ENCODE data around the gene CBX5.
A peak's percentile ranks its signal among the peaks of the same experiment; 100 is the strongest.
"Not testable (repeated sequence)": the region's sequence is repeated elsewhere in the genome, so short reads cannot be mapped to it uniquely, and the experiment has no call there.

The CBX5 gene

DNA sequence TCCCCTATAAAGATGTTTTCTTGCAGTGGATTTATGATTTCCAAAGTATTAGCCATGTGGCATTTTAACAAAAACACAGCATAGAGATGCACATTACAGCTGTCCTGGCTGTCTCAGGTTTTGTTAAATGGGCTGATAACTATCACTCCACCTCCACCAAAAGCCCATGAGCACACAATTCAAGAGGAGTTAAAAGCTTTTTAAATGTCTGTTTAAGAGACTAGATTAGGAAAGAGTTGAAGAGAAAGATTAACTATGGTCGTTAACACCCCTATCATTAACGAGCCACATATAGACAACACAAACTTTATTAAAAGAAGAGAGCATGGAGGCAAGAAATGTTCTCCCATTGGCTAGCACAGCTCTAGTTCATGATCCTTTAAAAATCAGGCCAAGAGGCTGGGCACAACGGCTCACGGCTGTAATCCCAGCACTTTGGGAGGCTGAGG, 14.5 kb downstream of the CBX5 start:
- DNase-seq (ENCODE audit: low read depth, low spot score): no peak

DNA sequence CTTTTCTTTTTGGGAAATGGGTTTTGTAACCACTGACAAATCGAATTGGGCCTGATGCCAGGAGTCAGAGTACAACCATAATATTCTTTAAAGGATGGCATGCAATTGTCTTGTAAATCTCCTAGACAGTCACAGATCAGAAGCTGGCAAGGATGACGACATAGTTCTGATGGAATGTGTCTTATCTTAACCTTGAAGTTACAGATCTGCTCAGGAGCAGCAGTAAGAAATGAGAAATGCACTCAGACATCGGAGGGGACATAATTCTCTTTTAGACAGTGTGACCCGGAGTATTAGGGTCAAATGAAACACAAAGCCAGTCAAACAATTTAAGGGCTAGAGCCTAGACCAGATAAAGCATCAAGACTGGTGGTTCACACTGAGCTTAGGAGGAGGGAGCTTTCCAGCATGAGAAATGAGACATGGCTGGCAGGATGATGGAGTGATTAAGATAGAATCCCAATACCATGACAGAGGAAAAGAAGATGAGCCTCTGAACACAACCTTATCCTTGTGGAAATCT, 17.5 kb downstream of the CBX5 start:
- no peak for DNase-seq (ENCODE audit: low read depth, low spot score)

DNA sequence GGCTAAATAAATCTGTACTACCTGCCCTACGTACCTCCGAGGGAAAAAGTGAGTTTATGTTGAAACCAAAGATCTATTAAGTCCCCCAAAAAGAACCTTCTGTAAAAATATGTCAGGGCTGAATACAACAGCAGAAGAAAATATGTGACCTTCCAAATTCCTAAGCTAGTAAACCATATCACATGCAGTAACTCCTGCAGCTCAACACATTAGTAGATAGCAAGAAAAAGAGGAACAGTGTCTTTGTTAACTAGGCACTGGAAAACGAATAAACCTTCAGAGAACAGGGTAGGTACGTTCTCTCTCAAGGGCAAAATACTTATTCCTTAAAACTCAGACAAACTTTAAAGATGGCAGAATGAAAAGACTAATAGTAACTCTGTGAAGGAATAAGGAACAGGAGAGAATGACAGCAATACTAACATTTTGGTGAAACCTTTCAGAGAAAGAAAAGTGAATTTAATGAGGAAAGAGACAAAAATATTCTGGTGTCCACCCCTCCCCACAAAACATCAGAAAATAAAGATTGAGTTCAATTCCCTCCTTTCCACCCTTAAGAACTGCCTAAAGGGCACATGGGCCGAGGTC, 18.0 kb downstream of the CBX5 start:
- DNase-seq (ENCODE audit: low read depth, low spot score): no peak

DNA sequence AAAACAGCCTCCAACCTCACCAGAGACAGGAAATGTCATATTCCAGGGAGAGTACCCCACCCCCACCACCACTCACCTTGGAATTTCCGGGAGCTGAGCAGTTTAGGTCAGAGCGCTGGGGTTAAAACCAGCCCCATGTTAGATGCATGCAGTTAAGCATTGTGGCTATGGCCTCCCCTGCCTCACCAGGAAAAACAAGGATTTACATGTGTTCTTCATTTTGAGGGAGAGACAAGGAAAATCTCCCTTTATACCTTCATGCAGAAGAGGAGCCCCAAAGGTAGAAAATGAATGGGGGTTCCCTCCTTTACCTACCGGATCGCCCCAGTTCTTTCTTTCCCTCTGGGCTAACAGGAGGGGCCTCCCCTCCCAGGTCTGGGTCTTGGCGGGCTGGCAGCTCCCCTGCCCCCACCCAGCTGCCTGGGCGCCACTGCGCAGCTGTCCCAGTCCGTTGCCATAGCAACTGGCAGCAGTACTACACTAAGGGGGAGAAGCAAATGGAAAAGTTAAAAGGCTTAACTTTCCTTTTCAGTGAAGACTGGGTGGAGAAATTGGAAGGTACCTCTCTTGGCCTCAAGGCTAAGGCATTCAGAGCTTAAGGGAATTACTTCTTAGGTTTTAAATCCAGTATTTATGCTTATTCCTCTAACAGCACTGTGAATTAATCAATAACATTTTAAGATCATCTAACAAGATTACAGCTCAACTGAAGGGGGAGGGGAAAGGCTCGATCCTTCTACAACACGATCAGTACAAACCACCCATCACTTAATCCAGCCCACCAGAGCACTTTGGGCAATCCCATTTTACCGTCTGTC, 20.5 kb downstream of the CBX5 start:
- DNase-seq (ENCODE audit: low read depth, low spot score): peak; percentile 14

DNA sequence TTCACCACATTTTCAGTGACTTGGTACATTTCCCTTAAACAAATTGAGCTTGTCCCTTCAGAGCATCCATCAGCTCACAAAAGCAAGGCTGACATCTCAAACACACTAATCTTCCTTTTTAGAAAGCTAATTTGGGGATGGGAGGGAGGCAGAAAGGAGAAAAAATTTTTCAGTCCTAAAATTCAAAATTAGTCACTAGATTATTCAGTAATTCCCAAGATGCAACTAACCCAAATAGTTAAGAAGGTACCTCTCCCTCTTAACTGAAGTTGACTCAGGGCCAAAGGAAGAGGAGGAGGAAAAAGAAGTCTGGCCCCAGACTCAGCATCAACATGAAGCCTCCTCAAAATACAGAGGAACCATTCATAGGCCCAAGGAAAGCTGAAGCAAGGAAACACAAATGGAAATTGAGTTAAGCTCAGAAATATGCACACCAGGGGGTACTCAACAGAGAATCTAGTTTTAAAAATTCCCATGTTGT, 21.7 kb downstream of the CBX5 start:
- no peak for DNase-seq (ENCODE audit: low read depth, low spot score)

DNA sequence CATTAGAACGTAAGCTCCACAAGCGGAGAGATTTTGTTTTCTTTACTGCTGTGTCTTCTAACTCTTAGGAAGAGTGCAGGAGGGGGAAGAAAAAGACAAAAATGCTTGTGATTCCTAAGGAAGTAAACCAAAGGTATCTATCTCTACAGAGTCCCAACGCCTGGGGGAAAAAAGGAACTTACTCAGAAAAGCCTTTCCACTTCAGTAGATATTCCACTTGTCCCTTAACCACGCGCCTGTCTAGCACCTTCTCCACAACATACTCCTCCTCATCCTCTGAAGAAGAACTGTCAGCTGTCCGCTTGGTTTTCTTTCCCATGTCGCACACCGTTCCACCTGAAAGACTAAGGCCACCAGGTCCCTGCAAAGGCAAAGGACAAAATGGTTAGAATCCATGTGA, 22.6 kb downstream of the CBX5 start:
- DNase-seq (ENCODE audit: low read depth, low spot score): no peak

DNA sequence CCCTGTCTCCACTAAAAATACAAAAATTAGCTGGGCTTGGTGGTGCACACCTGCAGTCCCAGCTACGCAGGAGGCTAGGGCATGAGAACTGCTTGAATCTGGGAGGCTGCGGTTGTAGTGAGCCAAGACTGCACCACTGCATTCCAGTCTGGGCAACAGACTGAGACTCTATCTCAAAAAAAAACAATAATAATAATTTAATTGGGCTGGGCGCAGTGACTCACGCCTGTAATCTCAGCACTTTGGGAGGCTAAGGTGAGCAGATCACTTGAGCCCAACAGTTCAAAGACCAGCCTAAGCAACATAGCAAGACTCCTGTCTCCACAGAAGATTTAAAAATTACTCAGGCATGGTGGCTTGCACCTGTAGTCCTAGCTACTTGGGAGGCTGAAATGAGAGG, 26.7 kb downstream of the CBX5 start:
- no peak for DNase-seq (ENCODE audit: low read depth, low spot score)

DNA sequence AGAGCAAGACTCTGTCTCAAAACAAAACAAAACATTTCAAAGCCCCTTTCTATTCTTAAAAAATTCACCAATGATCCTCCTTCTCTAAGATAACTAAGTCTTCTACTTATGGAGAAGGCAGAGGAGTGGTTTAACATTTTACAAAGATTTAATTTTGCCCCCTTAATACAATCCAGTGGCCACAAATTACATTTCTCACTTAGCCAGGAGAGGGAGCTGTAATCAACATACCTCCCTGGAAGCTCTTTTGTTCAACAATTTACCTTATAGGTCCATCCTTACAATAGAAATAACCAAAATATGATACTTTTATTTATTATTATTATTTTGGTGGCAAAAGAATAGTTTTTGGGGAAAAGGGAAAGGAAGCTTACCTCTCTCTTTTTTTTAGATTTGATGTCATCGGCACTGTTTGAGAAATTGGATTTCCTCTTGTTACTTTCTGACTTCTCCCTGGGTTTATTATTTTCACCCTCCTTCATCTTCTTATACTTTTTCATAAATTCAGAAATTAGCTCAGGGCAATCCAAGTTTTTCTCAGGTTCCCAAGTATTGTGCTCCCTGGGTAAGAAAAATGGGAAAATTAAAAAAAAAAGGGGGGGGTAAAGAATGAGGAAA, 28.1 kb downstream of the CBX5 start:
- no peak for DNase-seq (ENCODE audit: low read depth, low spot score)

DNA sequence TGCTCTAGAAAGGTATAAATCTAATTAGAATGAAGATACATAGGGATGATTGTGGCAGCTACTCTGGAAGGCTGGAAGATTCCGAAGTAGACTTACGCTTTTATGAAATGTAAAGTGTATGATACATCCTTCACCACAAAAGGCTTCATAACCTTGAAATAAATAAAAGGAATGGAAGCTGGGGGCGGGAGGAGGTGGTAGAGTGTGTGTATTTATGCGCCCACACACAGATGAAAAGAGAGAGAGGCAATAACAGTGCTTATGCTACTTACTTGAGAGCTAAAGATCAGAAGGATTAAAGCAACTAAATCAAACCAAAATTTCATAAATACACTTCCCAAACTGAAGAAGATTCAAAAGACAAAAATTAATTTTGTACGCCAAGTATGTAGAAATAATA, 30.4 kb downstream of the CBX5 start:
- DNase-seq (ENCODE audit: low read depth, low spot score): no peak

DNA sequence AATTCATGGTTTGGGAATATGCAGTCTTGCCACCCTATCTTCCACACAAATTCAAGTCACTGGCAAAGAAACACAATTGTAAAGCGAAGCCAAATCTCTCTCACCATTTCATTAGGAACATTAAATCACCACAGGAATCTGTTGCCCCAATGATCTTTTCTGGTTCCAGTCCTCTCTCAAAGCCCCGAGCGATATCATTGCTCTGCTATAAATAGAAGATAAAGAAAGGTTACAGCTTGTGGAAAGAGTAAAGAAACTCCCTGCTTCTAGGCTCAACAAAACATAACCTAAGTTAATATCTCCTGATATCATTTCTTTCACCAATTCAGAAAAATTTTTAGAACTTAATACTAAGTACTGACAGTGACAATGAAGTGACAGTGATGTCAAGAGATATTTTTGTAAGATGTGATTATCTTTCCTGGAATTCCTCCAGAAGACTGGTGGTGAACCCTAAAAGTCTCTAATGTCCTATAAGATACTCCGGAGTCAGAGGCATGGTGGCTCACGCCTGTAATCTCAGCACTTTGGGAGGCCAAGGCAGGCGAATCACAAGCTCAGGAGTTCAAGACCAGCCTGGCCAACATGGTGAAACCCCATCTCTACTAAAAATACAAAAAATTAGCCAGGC, 33.8 kb downstream of the CBX5 start:
- DNase-seq (ENCODE audit: low read depth, low spot score): no peak

DNA sequence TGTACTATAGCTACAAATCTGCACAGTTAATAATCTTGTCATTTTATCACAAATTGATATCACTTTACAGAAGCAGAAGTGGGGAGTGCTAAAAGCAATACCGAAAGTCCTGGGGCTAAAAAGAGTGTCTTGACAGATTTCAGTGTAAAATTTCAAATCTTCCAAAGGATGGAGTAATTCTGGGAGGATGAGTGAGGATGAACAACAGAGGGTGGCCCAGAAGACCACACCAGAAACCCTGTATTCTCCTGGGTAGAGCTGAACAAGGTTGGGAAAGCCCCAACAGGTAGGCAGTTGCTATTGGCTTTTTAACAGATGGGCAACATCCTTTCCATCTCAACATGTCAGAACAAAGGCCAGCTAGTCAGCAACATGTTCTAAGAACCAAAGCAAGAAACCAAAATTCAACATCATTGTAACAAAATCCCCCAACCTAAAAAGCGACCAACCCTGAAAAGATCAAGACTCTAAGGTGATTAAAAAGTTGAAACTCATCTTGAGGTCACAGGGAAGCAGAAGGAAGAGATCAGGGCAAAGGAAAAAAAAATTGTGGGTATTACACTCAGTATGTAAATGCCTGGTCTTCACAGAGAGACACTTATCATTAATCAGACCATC, 38.8 kb downstream of the CBX5 start:
- no peak for DNase-seq (ENCODE audit: low read depth, low spot score)

DNA sequence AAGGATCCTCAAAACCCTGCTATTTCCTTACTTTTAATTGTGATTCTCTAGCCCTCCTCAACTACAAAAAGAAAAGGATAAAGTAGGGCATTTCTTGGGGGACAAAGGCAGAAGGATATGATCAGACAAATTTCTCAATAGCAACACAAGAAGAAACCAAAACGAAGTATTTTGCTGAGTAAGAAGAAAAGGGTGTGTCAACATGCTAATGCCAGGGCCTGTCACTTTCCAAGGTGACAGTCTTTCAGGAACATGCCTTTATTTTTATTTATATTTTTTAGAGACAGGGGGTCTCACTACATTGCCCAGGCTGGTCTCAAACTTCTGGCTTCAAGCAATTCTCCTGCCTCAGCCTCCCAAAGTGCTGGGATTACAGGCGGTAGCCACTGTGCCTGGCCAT, 39.8 kb downstream of the CBX5 start:
- no peak for DNase-seq (ENCODE audit: low read depth, low spot score)

DNA sequence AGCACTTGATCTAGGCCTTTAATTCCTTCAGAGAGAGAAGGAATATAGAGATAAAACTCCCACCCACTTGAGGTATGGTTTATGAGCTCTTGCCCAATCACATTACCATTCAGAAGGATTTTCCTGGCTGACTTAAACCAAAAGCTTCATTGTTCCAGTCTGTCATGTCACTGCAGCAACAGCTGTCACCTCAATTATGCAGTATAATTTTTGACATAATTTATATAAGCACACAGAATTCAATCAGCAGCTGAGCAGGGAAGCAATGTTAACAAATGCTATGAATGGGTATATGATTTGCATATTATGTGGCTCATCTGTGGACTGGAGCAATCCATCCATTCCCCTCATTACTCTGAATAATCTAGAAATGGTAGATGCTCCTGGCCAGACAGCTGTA, 40.3 kb downstream of the CBX5 start:
- no peak for DNase-seq (ENCODE audit: low read depth, low spot score)

DNA sequence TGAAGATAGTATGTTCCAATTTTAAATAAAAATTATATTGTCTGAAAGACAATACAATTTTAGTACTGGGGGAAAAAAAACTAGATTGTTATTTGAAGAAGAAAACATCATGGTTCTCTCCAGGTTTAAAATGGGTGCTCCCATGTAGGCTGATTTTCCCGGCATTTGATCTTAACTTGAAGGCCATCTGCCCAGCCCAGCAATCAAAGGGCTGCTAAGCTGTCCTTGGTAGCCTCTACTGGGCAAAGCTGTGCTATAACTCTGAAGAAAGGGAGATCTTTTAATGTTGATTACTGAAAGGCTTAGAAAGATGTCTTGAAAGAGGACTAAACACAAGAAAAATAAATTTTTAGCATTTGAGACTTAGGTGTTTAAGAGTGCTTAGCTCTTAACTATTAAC, 41.4 kb downstream of the CBX5 start:
- DNase-seq (ENCODE audit: low read depth, low spot score): no peak

DNA sequence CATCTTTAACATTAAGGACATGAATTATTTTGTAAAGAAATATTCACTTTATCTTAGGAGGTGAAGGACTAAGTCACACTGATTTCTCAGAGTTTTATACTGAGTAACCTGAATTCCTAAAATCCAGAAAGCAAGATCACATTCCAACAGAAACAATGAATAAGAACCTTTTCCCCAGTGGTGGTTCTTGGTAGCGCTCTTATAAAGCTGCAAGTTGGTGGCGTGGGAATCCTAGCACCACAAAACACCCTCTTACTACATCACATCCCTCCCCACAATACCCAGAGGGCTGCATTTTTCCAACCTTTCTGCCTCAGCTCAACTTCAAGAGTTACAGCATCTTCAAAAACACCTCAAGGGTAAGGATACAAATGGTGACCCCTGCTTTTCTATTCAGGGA, 47.1 kb downstream of the CBX5 start:
- DNase-seq (ENCODE audit: low read depth, low spot score): no peak

DNA sequence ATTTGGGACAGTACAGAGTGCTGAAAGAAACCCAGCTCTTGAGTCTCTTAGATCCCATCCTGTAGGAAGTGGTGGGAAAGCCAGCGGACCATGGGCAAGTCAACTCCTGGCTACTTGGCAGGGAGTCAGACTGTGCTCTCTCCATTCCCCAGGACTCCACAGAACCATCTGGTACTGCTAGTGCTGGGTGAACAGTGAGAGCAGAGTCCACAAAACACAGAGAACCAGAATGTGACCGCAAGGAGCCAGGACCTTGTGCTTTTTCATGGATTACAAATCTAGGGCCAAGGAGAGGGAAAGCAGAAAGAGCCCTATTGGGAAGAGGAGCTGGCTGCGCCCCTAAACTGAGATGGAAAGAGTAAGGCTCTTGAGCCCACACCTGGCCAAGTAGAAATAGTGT, 48.7 kb downstream of the CBX5 start:
- DNase-seq (ENCODE audit: low read depth, low spot score): not testable (repeated sequence)

DNA sequence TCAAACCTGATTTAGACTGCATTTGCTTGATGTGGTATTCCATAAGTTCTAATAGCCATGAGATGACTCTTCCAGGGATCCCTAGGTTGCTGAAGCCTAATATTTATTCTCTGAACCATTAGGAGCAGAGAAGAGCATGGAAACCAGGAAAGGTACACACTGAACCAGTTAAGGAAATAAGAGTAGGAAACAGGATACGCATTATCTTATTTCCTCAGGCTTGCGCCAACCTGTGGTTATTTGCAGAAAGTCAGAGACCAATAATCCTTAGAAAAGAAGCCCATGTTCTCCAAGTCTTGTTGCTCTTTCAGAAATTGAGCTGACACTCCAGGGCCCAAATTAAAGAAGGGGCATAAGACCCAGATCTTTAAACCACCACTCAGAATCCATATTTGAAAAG, 49.4 kb downstream of the CBX5 start:
- DNase-seq (ENCODE audit: low read depth, low spot score): no peak

DNA sequence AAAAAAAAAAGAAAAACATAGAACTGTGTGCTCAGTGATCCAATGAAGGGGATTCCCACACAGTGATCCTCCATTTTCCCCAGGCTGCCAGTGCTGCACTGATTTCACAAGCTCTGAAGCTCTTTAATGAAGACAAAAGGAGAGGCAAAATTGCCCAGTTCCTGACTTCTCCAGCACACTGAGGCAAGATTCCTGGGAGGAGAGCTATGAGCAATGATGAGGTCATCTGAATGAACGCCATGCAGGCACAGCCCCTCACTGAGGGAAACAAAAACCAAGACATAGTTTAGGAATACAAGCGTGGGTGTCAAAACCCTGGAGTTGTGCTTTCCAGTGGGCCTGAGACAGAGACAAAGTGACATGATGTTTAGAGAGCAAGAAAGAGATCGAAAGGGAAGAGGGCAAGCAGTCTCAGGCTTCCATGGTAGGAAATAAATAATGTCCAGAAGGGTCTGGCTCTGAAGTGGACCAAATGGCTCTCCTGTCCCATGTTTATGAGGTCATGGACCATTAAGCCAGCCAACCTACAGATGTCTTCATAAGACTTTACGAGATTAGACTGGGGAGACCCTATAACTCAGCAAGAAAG, 50.2 kb downstream of the CBX5 start:
- no peak for DNase-seq (ENCODE audit: low read depth, low spot score)

DNA sequence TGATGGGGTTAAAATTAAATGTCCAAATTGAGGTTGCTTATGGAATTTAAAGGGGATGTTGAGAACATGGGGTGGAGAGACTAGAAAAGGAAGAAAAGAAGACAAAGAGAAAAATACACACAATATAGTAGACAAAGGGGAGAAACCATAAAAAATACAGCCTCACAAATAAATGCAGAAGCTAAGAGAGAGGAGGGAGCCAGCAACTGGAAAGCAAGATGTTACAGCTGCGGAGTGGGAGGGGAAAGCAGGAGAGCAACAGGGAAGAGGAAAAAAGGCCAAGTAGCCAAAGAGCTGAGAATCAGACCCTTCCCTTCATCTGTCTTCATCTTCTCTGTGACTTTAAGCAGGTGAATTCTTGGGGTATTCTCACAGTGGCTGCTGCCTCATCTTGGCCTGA, 51.5 kb downstream of the CBX5 start:
- DNase-seq (ENCODE audit: low read depth, low spot score): no peak

DNA sequence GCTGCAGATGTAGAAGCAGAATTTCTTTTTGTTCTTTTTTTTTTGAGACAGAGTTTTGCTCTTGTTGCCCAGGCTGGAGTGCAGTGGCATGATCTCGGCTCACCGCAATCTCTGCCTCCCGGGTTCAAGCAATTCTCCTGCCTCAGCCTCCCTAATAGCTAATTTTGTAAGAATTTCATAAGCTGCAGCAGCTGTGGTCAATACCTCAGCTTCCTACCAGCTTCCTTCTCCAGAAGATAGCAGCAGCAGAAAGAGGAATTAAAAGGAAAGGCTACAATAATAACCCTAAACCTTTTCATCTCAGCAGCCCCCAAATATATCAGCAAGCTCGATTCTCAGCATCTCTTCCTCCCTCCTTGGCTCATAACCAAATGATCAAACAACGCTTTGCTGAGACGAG, 52.0 kb downstream of the CBX5 start:
- DNase-seq (ENCODE audit: low read depth, low spot score): not testable (repeated sequence)

DNA sequence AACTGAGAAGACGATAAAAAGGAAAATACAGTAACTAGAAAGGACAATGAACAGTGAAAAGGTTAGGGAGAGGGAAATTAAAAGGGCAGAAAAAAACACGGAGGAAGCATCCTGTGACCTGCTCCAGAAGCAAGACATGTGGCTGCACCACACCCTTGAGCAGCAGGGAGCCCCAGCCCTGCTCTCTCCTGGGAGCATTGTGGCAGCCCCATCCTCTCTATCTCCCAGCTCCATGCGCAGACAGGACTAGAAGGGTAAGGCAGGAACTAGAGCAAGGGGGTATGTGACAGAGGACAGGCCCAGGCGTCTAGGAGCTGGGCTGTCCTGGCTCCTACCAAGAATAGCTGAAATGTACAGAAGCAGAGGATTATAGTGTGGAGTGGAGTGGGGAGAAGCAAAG, 52.5 kb downstream of the CBX5 start:
- no peak for DNase-seq (ENCODE audit: low read depth, low spot score)
